H1 (cell line): ENCODE results near the gene LIX1L. TPM values are rescaled to one million over a fixed set of nuclear protein-coding genes. Genes with fewer than 3 reads are reported as not detected.

ENCODE experiments used
- CTCF ChIA-PET: fragments of 300-600 bp; sonication (Branson Sonifier 250); formaldehyde crosslinking; loops from one replicate; lab custom pipeline; 2021; ENCODE audit not compliant: partially characterized antibody; lab: Charles Lee
- POLR2A ChIA-PET: fragments of 300-600 bp; sonication (Branson Sonifier 250); formaldehyde crosslinking; loops from one replicate; lab custom pipeline; 2021; ENCODE audit warnings: inconsistent platforms; ENCODE audit not compliant: partially characterized antibody; lab: Charles Lee
- DNase-seq, 2 experiments: peaks; one replicate each; pipeline versions ENCODE4 v3.0.0 to v3.0.0-alpha.2; 2010 to 2022; ENCODE audit warnings: low spot score in 2 of 2, low read depth in 1 of 2, mixed read lengths in 1 of 2
- FAIRE-seq: peaks from 2 replicates; lab custom pipeline; 2011; peaks lifted over from hg19 to GRCh38; lab: Jason Lieb, UNC
- H2AFZ ChIP-seq: 2 replicates; pipeline ENCODE4 v1.8.1; 2012; ENCODE audit warnings: low read length, inconsistent platforms
- H2AK5ac ChIP-seq: 2 replicates; pipeline ENCODE4 v1.6.1; 2013; ENCODE audit warnings: low read depth, low read length
- H2BK120ac ChIP-seq: replicated peaks from 2 replicates; pipeline ENCODE3; 2013; ENCODE audit warnings: low read depth, low read length, inconsistent platforms
- H2BK12ac ChIP-seq: 2 replicates; pipeline ENCODE4 v1.6.1; 2013; ENCODE audit warnings: low read depth, low read length
- H2BK15ac ChIP-seq: 2 replicates; pipeline ENCODE4 v1.6.1; 2013; ENCODE audit warnings: low read length
- H2BK20ac ChIP-seq: 2 replicates; pipeline ENCODE4 v1.6.1; 2013; ENCODE audit warnings: low read length
- H2BK5ac ChIP-seq: 2 replicates; pipeline ENCODE4 v1.6.1; 2013; ENCODE audit warnings: low read depth, low read length
- H3K14ac ChIP-seq: 2 replicates; pipeline ENCODE4 v1.6.1; 2013; ENCODE audit warnings: inconsistent platforms; ENCODE audit not compliant: insufficient read length
- H3K18ac ChIP-seq: 2 replicates; pipeline ENCODE4 v1.6.1; 2013; ENCODE audit warnings: low read length; ENCODE audit errors: extremely low read depth
- H3K23ac ChIP-seq: 2 replicates; pipeline ENCODE4 v1.6.1; 2013; ENCODE audit warnings: inconsistent platforms; ENCODE audit not compliant: insufficient read length
- H3K23me2 ChIP-seq: 2 replicates; pipeline ENCODE4 v1.6.1; 2013; ENCODE audit warnings: low read depth, low read length
- H3K27ac ChIP-seq: 2 replicates; pipeline ENCODE4 v1.6.1; 2011; ENCODE audit warnings: low read depth, low read length, inconsistent platforms
- H3K27me3 ChIP-seq, 4 experiments: replicated peaks in 1 of 4; 1 replicate in 1 of 4; 2 replicates in 3 of 4; pipeline versions ENCODE4 v1.6.1 to v1.8.1; 2011 to 2013; ENCODE audit warnings: low read length in 3 of 4, mild to moderate bottlenecking in 3 of 4, inconsistent platforms in 2 of 4, mixed read lengths in 2 of 4, moderate library complexity in 1 of 4; ENCODE audit not compliant: control insufficient read depth in 3 of 4, insufficient read depth in 3 of 4; ENCODE audit errors: extremely low read depth in 1 of 4
- H3K36me3 ChIP-seq, 4 experiments: 2 replicates each; pipeline versions ENCODE4 v1.6.1 to v1.8.1; 2011 to 2013; ENCODE audit warnings: mild to moderate bottlenecking in 4 of 4, low read length in 3 of 4, moderate library complexity in 2 of 4, control low read depth in 1 of 4, inconsistent platforms in 1 of 4; ENCODE audit not compliant: insufficient read depth in 4 of 4, control insufficient read depth in 2 of 4
- H3K4ac ChIP-seq: replicated peaks from 2 replicates; pipeline ENCODE3; 2013; ENCODE audit warnings: low read length, low read depth, mixed read lengths, inconsistent platforms; ENCODE audit not compliant: insufficient read length
- H3K4me1 ChIP-seq, 4 experiments: replicated peaks in 1 of 4; 1 replicate in 1 of 4; 2 replicates in 3 of 4; pipeline versions ENCODE4 v1.6.1 to v1.8.1; 2011 to 2013; ENCODE audit warnings: low read length in 3 of 4, inconsistent platforms in 2 of 4, mixed read lengths in 1 of 4; ENCODE audit not compliant: insufficient read depth in 4 of 4, control insufficient read depth in 3 of 4
- H3K4me2 ChIP-seq, 2 experiments: 2 replicates each; pipeline versions ENCODE4 v1.6.1 to v1.8.1; 2011 to 2013; ENCODE audit warnings: low read depth in 2 of 2, low read length in 2 of 2, control low read depth in 1 of 2, inconsistent platforms in 1 of 2, mild to moderate bottlenecking in 1 of 2; ENCODE audit not compliant: insufficient read depth in 1 of 2
- H3K4me3 ChIP-seq, 4 experiments: fragments of 200-600, 300-600 bp in 1 of 4; sonication (generic), shearing (Covaris generic), sonication (Bioruptor Twin) in 1 of 4; 2 replicates each; pipeline versions ENCODE4 v1.5.1 to v1.8.1; 2011 to 2016; ENCODE audit warnings: low read length in 4 of 4, low read depth in 3 of 4, control low read depth in 2 of 4, inconsistent platforms in 2 of 4, mild to moderate bottlenecking in 2 of 4, mixed read lengths in 1 of 4, moderate library complexity in 1 of 4; ENCODE audit not compliant: insufficient read depth in 2 of 4; ENCODE audit errors: extremely low read depth in 1 of 4
- H3K56ac ChIP-seq: replicated peaks from 2 replicates; pipeline ENCODE3; 2013; ENCODE audit warnings: low read depth, mild to moderate bottlenecking, mixed read lengths, low read length, inconsistent platforms; ENCODE audit not compliant: insufficient read length
- H3K79me1 ChIP-seq: 2 replicates; pipeline ENCODE4 v1.6.1; 2013; ENCODE audit warnings: low read depth, low read length, control low read depth
- H3K79me2 ChIP-seq, 2 experiments: 2 replicates each; pipeline versions ENCODE4 v1.6.1 to v1.8.1; 2012 to 2013; ENCODE audit warnings: low read length in 2 of 2, mild to moderate bottlenecking in 2 of 2, inconsistent platforms in 1 of 2; ENCODE audit not compliant: insufficient read depth in 2 of 2, control insufficient read depth in 1 of 2
- H3K9ac ChIP-seq, 4 experiments: replicated peaks in 1 of 4; 1 replicate in 1 of 4; 2 replicates in 3 of 4; pipeline versions ENCODE4 v1.6.1 to v1.8.1; 2011 to 2013; ENCODE audit warnings: low read depth in 3 of 4, low read length in 3 of 4, control low read depth in 2 of 4, mild to moderate bottlenecking in 2 of 4, moderate library complexity in 2 of 4, inconsistent platforms in 1 of 4; ENCODE audit errors: extremely low read depth in 1 of 4
- H3K9me3 ChIP-seq, 2 experiments: 2 replicates each; pipeline versions ENCODE4 v1.6.1 to v1.8.1; 2012 to 2013; ENCODE audit warnings: mild to moderate bottlenecking in 2 of 2, moderate library complexity in 2 of 2, control low read depth in 1 of 2, inconsistent platforms in 1 of 2, low read depth in 1 of 2, low read length in 1 of 2, mixed read lengths in 1 of 2; ENCODE audit not compliant: insufficient read depth in 2 of 2
- H4K20me1 ChIP-seq, 2 experiments: replicated peaks in 1 of 2; 2 replicates each; pipeline versions ENCODE3 to v1.8.1; 2011 to 2013; ENCODE audit warnings: inconsistent platforms in 2 of 2, low read length in 2 of 2, mild to moderate bottlenecking in 1 of 2; ENCODE audit not compliant: insufficient read depth in 2 of 2, control insufficient read depth in 1 of 2
- H4K5ac ChIP-seq: 2 replicates; pipeline ENCODE4 v1.6.1; 2013; ENCODE audit warnings: low read length, low read depth, mixed read lengths, inconsistent platforms; ENCODE audit not compliant: insufficient read length
- H4K8ac ChIP-seq: 2 replicates; pipeline ENCODE4 v1.8.0; 2013; ENCODE audit warnings: mild to moderate bottlenecking, moderate library complexity, low read length, inconsistent platforms; ENCODE audit not compliant: insufficient read depth; ENCODE audit errors: extremely low read depth
- H4K91ac ChIP-seq: replicated peaks from 2 replicates; pipeline ENCODE3; 2013; ENCODE audit warnings: low read length, mixed read lengths, inconsistent platforms; ENCODE audit not compliant: insufficient read length
- BRCA1 ChIP-seq: IDR thresholded peaks from 2 replicates; pipeline ENCODE4 v1.6.1; 2012; ENCODE audit warnings: low read depth, low read length, improper control_type of control experiment
- CEBPB ChIP-seq: IDR thresholded peaks from 2 replicates; pipeline ENCODE4 v1.6.1; 2012; ENCODE audit warnings: low read depth, low read length
- CHD2 ChIP-seq: IDR thresholded peaks from 2 replicates; pipeline ENCODE4 v1.6.1; 2012; ENCODE audit warnings: low read length, improper control_type of control experiment
- CREB1 ChIP-seq: IDR thresholded peaks from 2 replicates; pipeline ENCODE4 v1.6.1; 2012; ENCODE audit warnings: inconsistent platforms
- EGR1 ChIP-seq: IDR thresholded peaks from 2 replicates; pipeline ENCODE4 v1.6.1; 2011; ENCODE audit warnings: low read depth, low read length, borderline replicate concordance
- GTF2F1 ChIP-seq: IDR thresholded peaks from 2 replicates; pipeline ENCODE4 v1.6.1; 2012; ENCODE audit warnings: low read depth, low read length, improper control_type of control experiment, borderline replicate concordance
- JUN ChIP-seq: IDR thresholded peaks from 2 replicates; pipeline ENCODE4 v1.6.1; 2011; ENCODE audit warnings: low read depth, mild to moderate bottlenecking, improper control_type of control experiment, low read length
- JUND ChIP-seq: IDR thresholded peaks from 2 replicates; pipeline ENCODE4 v1.6.1; 2011; ENCODE audit warnings: mild to moderate bottlenecking, improper control_type of control experiment, low read length
- POLR2A ChIP-seq, 2 experiments: IDR thresholded peaks; 1 replicate in 1 of 2; 2 replicates in 1 of 2; pipeline ENCODE4 v1.6.1; 2011; ENCODE audit warnings: low read depth in 2 of 2, low read length in 2 of 2, mild to moderate bottlenecking in 2 of 2; ENCODE audit errors: control extremely low read depth in 1 of 2
- RAD21 ChIP-seq, 2 experiments: IDR thresholded peaks in 1 of 2; conservative IDR thresholded peaks in 1 of 2; 2 replicates each; pipeline ENCODE4 v1.6.1; 2011; ENCODE audit warnings: low read depth in 2 of 2, low read length in 2 of 2, improper control_type of control experiment in 1 of 2, inconsistent platforms in 1 of 2, mild to moderate bottlenecking in 1 of 2, moderate library complexity in 1 of 2
- SRF ChIP-seq: IDR thresholded peaks from 2 replicates; pipeline ENCODE4 v1.6.1; 2011; ENCODE audit warnings: mild to moderate bottlenecking, low read depth, low read length, moderate library complexity
- SUZ12 ChIP-seq: fragments of 200-600 bp; sonication (generic); IDR thresholded peaks from 2 replicates; pipeline ENCODE4 v1.6.1; 2012; ENCODE audit warnings: mild to moderate bottlenecking, inconsistent platforms, low read length, moderate library complexity, mixed read lengths
- TAF1 ChIP-seq: IDR thresholded peaks from 2 replicates; pipeline ENCODE4 v1.6.1; 2011; ENCODE audit warnings: mild to moderate bottlenecking, low read depth, low read length
- USF2 ChIP-seq: IDR thresholded peaks from 2 replicates; pipeline ENCODE4 v1.6.1; 2011; ENCODE audit warnings: low read length, improper control_type of control experiment
- ZNF274 ChIP-seq: IDR thresholded peaks from 2 replicates; pipeline ENCODE4 v1.7.0; 2012; ENCODE audit warnings: low read length, borderline replicate concordance; ENCODE audit errors: extremely low read depth
- WGBS, 2 experiments: shearing (Covaris generic) in 1 of 2; methylation state at CpG; one replicate each; pipeline versions ENCODE4 v1.1.6 to v1.1.7; 2013 to 2015; ENCODE audit warnings: low lambda C conversion rate in 2 of 2, mixed read lengths in 2 of 2, inconsistent platforms in 1 of 2, low coverage in 1 of 2, missing lambda C conversion rate in 1 of 2; ENCODE audit not compliant: insufficient replicate concordance in 2 of 2, insufficient coverage in 1 of 2, insufficient read length in 1 of 2; ENCODE audit errors: extremely low coverage in 1 of 2, missing lambda C conversion rate in 1 of 2; 5-methylcytosine and 5-hydroxymethylcytosine counted together
- polyA plus RNA-seq, 7 experiments: library from polyadenylated mRNA; depleted of rRNA in 3 of 7; stranded (reverse) in 5 of 7; unstranded in 2 of 7; fragments of >200 nt in 5 of 7; fragments of 200-250 nt in 2 of 7; gene quantifications; 1 replicate in 5 of 7; 2 replicates in 1 of 7; 4 replicates in 1 of 7; pipeline versions ENCODE4 v1.2.1 to v1.2.3, GENCODE V29; 2011 to 2013; ENCODE audit warnings: missing spikeins in 2 of 7, mixed read lengths in 2 of 7
- total RNA-seq: library from RNA; stranded (reverse); fragmentation: NEBNext Ultra II Directional; extraction: Animal tissue kit (Norgen Biotek cat#: 25700); gene quantifications from 2 replicates; pipeline ENCODE4 v1.2.1, GENCODE V29; 2021

LIX1L gene
- total and polyA plus RNA-seq, 2 of the 8 experiments (the other 6 are each of a cell fraction or from before 2014, with no cell fraction given) = 2.9 to 3.7 TPM

- Histone ChIP-seq H3K9ac (no peak overlapping the region), H4K91ac (no peak overlapping the region), H3K23me2 (no peaks in the 10 kb centered on the region), H3K27ac (no peak overlapping the region), H2BK120ac (no peak overlapping the region), H3K79me2 (no peaks in the 10 kb centered on the region), H3K4me3 (no peak overlapping the region), H3K36me3 (no peaks in the 10 kb centered on the region), H4K8ac (no peak overlapping the region), H2BK20ac (no peak overlapping the region), H3K18ac (no peak overlapping the region), H3K79me1 (no peaks in the 10 kb centered on the region), H2BK5ac (no peak overlapping the region), H3K9me3 (no peaks in the 10 kb centered on the region), H3K4me1 (no peaks in the 10 kb centered on the region), H3K23ac (no peak overlapping the region), H3K14ac (no peak overlapping the region), H3K56ac (no peak overlapping the region), H3K27me3 (no peaks in the 10 kb centered on the region), H4K20me1 (no peaks in the 10 kb centered on the region), H4K5ac (no peak overlapping the region), H2BK15ac (no peak overlapping the region), H2BK12ac (no peak overlapping the region), H3K4ac (no peak overlapping the region), H2AK5ac (no peak overlapping the region), H3K4me2 (no peak overlapping the region), H2AFZ (no peak overlapping the region)
- 86% methylated on average over 8 of the region's 8 CpGs; no CpG with 5 or more reads in 1 of the 2 experiments for WGBS, 2 experiments
- ChIA-PET CTCF (interaction anchor here (1.0 to 1.6 kb wide), 7 partner anchors 18 to 92 kb away, joined by 3 to 5 read pairs (median 3); no protein-coding TSS in a partner anchor), POLR2A (interaction anchor here (0.7 to 6.0 kb wide), 6 partner anchors 9 to 116 kb away, joined by 3 to 35 read pairs (median 4); partner anchors contain the start of genes RBM8A and TXNIP)
- DNase-seq (no peak), FAIRE-seq (no peak)
- TF ChIP-seq SRF (no peak), ZNF274 (no peak), POLR2A (IDR thresholded peaks at IDR 0.05; ENCODE audit: control extremely low read depth in 1 of 2, low read depth in 2 of 2, low read length in 2 of 2) (no peak), GTF2F1 (no peak), TAF1 (no peak), USF2 (no peak), CHD2 (no peak), CEBPB (no peak), JUND (no peak), CREB1 (no peak), JUN (no peak), EGR1 (no peak), RAD21 (IDR thresholded peaks at IDR 0.05 in 1 of 2, conservative IDR thresholded peaks at IDR 0.05 in 1 of 2; ENCODE audit: low read depth in 2 of 2, low read length in 2 of 2) (no peak), SUZ12 (no peak), BRCA1 (no peak)
Observed at GRCh38 chr1:145936247-145936646, 21.6 kb downstream of the LIX1L start.
